ENCODE data around the gene RNF152.

GRCh38 chr18:61893309-61893970 lies 633 bp upstream of the RNF152 start:
- TF ChIP-seq MAX (IDR thresholded peaks at IDR 0.05; ENCODE audit: insufficient read depth, insufficient read length) (peak; percentile 34), EZH2 (IDR thresholded peaks at IDR 0.05; ENCODE audit: borderline replicate concordance, low read depth, low read length, severe bottlenecking) (no peak), POLR2AphosphoS5 (IDR thresholded peaks at IDR 0.05; ENCODE audit: insufficient read depth, low read depth, low read length) (peak; percentile 25)
